Thyroid gland (tissue), 4 donors: ENCODE data around the gene CALR. TPM values are rescaled to one million over a fixed set of nuclear protein-coding genes. Genes with fewer than 3 reads are reported as not detected.
"Not testable (repeated sequence)": the region's sequence is repeated elsewhere in the genome, so short reads cannot be mapped to it uniquely, and the experiment has no call there.

Experiments used
- DNase-seq, 2 donors: peaks; one replicate each; pipeline ENCODE4 v3.0.0-alpha.2; 2019
- H3K27ac ChIP-seq, 3 donors: fragments of 200-600 bp; sonication (generic); 1 replicate in 2 of 3; 2 replicates in 1 of 3; pipeline ENCODE4 v1.5.1; 2016 to 2019; ENCODE audit warnings: mild to moderate bottlenecking in 1 of 3, moderate library complexity in 1 of 3
- H3K27me3 ChIP-seq: fragments of 200-600 bp; sonication (generic); one replicate; pipeline ENCODE4 v1.5.1; 2019
- H3K36me3 ChIP-seq, 2 donors: fragments of 200-600 bp; sonication (generic); one replicate each; pipeline ENCODE4 v1.5.1; 2016 to 2019
- H3K4me1 ChIP-seq, 2 donors: fragments of 200-600 bp; sonication (generic); one replicate each; pipeline ENCODE4 v1.5.1; 2017 to 2019
- H3K4me3 ChIP-seq, 3 donors: fragments of 200-600 bp; sonication (generic); replicated peaks in 1 of 3; 1 replicate in 2 of 3; 2 replicates in 1 of 3; pipeline ENCODE4 v1.5.1; 2016; ENCODE audit warnings: mild to moderate bottlenecking in 1 of 3
- H3K9me3 ChIP-seq: fragments of 200-600 bp; sonication (generic); one replicate; pipeline ENCODE4 v1.5.1; 2017
- POLR2A ChIP-seq, 2 donors: fragments of 450-650 bp; IDR thresholded peaks; one replicate each; pipeline ENCODE4 v1.6.1; 2017; ENCODE audit warnings: antibody characterized with exemption in 2 of 2, mild to moderate bottlenecking in 2 of 2, moderate library complexity in 1 of 2
- WGBS, 2 donors: methylation state at CpG; one replicate each; pipeline ENCODE4 v1.1.5; 2017; 5-methylcytosine and 5-hydroxymethylcytosine counted together
- intact Hi-C: fragments of 100-400 bp; cut with DNase I; formaldehyde crosslinking; loops from one replicate; pipeline ENCODE4 v1.15.1; 2023
- total RNA-seq, 4 donors: library from RNA; depleted of rRNA; stranded (reverse); fragments of >200 nt; gene quantifications; one replicate each; pipeline ENCODE4 v1.2.3, GENCODE V29; 2016
- TF ChIP-seq, protein P1 (sequence below), 6 experiments: fragments of 200-600 bp in 3 of 6; fragments of 450-650 bp in 3 of 6; sonication (generic) in 3 of 6; IDR thresholded peaks; one replicate each; pipeline ENCODE4 v1.5.1; 2016 to 2019; ENCODE audit warnings: antibody characterized with exemption in 6 of 6, mild to moderate bottlenecking in 2 of 6, inconsistent platforms in 1 of 6, moderate library complexity in 1 of 6

Gene CALR
- total RNA-seq, 4 donors from 2014 or later = 1,892 to 4,270 (median 2,942) TPM

- H3K27me3 ChIP-seq = no peaks in the 10 kb centered on the region
- H3K36me3 ChIP-seq = no peaks in the 10 kb centered on the region
- WGBS, 2 donors = 49 to 57% methylated on average over 11 to 12 of the region's 12 CpGs
- TF ChIP-seq, protein P1, sequence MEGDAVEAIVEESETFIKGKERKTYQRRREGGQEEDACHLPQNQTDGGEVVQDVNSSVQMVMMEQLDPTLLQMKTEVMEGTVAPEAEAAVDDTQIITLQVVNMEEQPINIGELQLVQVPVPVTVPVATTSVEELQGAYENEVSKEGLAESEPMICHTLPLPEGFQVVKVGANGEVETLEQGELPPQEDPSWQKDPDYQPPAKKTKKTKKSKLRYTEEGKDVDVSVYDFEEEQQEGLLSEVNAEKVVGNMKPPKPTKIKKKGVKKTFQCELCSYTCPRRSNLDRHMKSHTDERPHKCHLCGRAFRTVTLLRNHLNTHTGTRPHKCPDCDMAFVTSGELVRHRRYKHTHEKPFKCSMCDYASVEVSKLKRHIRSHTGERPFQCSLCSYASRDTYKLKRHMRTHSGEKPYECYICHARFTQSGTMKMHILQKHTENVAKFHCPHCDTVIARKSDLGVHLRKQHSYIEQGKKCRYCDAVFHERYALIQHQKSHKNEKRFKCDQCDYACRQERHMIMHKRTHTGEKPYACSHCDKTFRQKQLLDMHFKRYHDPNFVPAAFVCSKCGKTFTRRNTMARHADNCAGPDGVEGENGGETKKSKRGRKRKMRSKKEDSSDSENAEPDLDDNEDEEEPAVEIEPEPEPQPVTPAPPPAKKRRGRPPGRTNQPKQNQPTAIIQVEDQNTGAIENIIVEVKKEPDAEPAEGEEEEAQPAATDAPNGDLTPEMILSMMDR (IDR thresholded peaks at IDR 0.05) = no peak
- TF ChIP-seq POLR2A (IDR thresholded peaks at IDR 0.05) = no peak
- H3K4me3 ChIP-seq = no peak overlapping the region
- H3K27ac ChIP-seq = peak overlapping the region; percentile 79 to 86 (median 80)
- intact Hi-C loops = no loop called here
- DNase-seq = peak; percentile 55 to 67
- H3K4me1 ChIP-seq = peaks cover 22 to 29% of the 10 kb centered on the region in 2 donors
- no peaks in the 10 kb centered on the region for H3K9me3 ChIP-seq
These were observed 24.3 kb upstream of the CALR start for GRCh38 chr19:12913851-12914690.

- H3K4me3 ChIP-seq, H3K27me3 ChIP-seq, DNase-seq, H3K27ac ChIP-seq, H3K9me3 ChIP-seq, intact Hi-C loops, H3K36me3 ChIP-seq: not testable (repeated sequence)
- WGBS, 2 donors = 90% methylated on average over 4 of the region's 4 CpGs
- H3K4me1 ChIP-seq = peaks cover 22 to 29% of the 10 kb centered on the region in 2 donors
These were observed 22.5 kb upstream of the CALR start for GRCh38 chr19:12915860-12916259.

GRCh38 chr19:12918253-12918652, 20.2 kb upstream of the CALR start:
- H3K36me3 ChIP-seq = peaks cover 11% of the 10 kb centered on the region in 2 donors
- intact Hi-C loops = no loop called here
- WGBS, 2 donors = 95 to 96% methylated on average over 14 of the region's 14 CpGs
- H3K27ac ChIP-seq = no peak overlapping the region
- no peak for DNase-seq
- H3K27me3 ChIP-seq = no peaks in the 10 kb centered on the region
- TF ChIP-seq, protein P1 (IDR thresholded peaks at IDR 0.05) = no peak
- no peak for TF ChIP-seq POLR2A (IDR thresholded peaks at IDR 0.05)
- no peaks in the 10 kb centered on the region for H3K9me3 ChIP-seq
- no peak overlapping the region for H3K4me3 ChIP-seq
- H3K4me1 ChIP-seq = peaks cover 9 to 13% of the 10 kb centered on the region in 2 donors

DNA sequence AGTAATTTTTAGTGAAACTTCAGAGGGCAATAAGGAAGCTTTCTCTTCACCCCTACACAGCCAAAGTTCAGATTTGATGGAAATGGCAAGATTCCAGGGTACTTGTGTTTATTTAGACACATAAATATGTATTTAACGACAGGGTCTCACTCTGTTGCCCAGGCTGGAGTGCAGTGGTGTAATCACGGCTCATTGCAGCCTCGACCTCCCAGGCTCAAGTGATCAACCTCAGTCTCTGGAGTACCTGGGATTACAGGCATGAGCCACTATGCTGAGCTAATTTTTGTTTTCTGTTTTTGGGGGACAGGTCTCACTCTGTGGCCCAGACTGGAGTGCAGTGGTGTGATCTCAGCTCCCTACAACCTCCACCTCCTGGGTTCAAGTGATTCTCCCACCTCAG, 17.4 kb upstream of the CALR start:
- no peaks in the 10 kb centered on the region for H3K9me3 ChIP-seq
- intact Hi-C loops = no loop called here
- H3K36me3 ChIP-seq = peaks cover 37 to 39% of the 10 kb centered on the region in 2 donors
- TF ChIP-seq POLR2A (IDR thresholded peaks at IDR 0.05) = no peak
- TF ChIP-seq, protein P1 (IDR thresholded peaks at IDR 0.05) = no peak
- no peak overlapping the region for H3K27ac ChIP-seq
- no peaks in the 10 kb centered on the region for H3K4me1 ChIP-seq
- H3K4me3 ChIP-seq = no peak overlapping the region
- 57 to 68% methylated on average over 3 of the region's 3 CpGs for WGBS, 2 donors
- H3K27me3 ChIP-seq = no peaks in the 10 kb centered on the region
- no peak for DNase-seq

DNA sequence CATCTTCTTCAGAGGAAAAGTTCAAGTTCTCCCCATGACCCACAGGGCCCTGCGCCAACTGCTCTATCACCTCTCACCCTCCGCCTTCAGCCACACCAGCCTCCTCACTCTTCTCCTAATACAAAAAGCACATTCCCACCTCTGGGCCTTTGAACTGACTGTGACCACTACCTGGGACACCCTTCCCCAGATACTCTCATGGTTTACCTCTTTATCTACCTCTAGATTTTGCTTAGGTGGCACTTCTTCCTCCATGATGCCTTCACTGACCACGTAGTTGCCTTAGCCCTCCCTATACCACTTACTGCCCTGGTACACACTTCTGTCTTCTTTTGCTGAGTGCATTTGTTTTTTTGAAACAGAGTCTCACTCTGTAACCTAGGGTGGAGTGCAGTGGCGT, 15.4 kb upstream of the CALR start:
- Histone ChIP-seq H3K4me3 (no peak overlapping the region), H3K4me1 (no peaks in the 10 kb centered on the region), H3K36me3 (peaks cover 51 to 55% of the 10 kb centered on the region in 2 donors), H3K27ac (no peak overlapping the region), H3K9me3 (no peaks in the 10 kb centered on the region), H3K27me3 (no peaks in the 10 kb centered on the region)
- no peak for TF ChIP-seq POLR2A (IDR thresholded peaks at IDR 0.05)
- TF ChIP-seq, protein P1 (IDR thresholded peaks at IDR 0.05) = no peak
- no peak for DNase-seq
- WGBS, 2 donors = 96 to 98% methylated on average over 4 of the region's 4 CpGs
- intact Hi-C loops = no loop called here
